Thyroid gland (tissue), 4 donors: Measurements from ENCODE around the gene FGF3.

Source experiments
- POLR2A ChIP-seq, 2 donors: fragments of 450-650 bp; IDR thresholded peaks; one replicate each; pipeline ENCODE4 v1.6.1; 2017; ENCODE audit warnings: antibody characterized with exemption in 2 of 2, mild to moderate bottlenecking in 2 of 2, moderate library complexity in 1 of 2
- TF ChIP-seq, protein P1 (sequence below), 6 experiments: fragments of 200-600 bp in 3 of 6; fragments of 450-650 bp in 3 of 6; sonication (generic) in 3 of 6; IDR thresholded peaks; one replicate each; pipeline ENCODE4 v1.5.1; 2016 to 2019; ENCODE audit warnings: antibody characterized with exemption in 6 of 6, mild to moderate bottlenecking in 2 of 6, inconsistent platforms in 1 of 6, moderate library complexity in 1 of 6

DNA sequence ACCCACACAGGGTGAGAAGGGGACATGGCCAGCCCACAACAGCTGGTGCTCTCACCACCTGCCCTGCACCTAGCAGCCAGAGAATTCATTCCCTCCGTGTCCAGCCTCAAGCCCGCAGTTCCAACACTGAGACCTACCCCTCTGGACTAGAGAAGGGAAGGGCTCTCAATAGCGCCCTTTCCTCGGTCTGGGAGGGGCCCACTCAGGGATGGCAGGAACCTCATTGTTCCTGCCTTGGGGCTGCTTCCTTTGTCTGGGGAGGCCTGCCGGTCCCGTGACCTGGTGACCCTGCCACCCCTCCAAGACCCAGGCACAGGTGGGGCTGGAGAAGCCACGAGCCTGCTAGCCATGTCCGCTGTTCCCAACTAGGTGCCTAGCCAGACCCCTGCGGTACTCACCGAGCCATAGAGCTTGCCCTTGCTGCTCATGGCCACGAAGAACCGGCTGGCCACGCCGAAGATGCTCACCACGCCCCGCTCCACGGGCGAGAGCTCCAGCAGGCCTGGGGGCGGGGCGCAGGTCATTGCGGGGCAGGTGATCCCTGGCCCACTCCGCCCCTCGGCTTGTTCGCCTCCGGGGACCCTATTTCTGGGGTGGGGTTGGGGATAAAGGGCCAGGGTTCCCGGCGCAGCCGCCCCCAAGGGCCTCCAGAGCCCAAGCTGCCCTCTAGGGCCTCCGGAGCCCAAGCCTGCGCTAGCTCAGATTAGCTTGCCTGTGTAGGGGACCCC, 45.4 kb downstream of the FGF3 start:
- TF ChIP-seq, protein P1, sequence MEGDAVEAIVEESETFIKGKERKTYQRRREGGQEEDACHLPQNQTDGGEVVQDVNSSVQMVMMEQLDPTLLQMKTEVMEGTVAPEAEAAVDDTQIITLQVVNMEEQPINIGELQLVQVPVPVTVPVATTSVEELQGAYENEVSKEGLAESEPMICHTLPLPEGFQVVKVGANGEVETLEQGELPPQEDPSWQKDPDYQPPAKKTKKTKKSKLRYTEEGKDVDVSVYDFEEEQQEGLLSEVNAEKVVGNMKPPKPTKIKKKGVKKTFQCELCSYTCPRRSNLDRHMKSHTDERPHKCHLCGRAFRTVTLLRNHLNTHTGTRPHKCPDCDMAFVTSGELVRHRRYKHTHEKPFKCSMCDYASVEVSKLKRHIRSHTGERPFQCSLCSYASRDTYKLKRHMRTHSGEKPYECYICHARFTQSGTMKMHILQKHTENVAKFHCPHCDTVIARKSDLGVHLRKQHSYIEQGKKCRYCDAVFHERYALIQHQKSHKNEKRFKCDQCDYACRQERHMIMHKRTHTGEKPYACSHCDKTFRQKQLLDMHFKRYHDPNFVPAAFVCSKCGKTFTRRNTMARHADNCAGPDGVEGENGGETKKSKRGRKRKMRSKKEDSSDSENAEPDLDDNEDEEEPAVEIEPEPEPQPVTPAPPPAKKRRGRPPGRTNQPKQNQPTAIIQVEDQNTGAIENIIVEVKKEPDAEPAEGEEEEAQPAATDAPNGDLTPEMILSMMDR (IDR thresholded peaks at IDR 0.05), result no peak
- TF ChIP-seq POLR2A (IDR thresholded peaks at IDR 0.05), result no peak
